Measurements from ENCODE around the gene OPRD1.
"Not testable (repeated sequence)": the region's sequence is repeated elsewhere in the genome, so short reads cannot be mapped to it uniquely, and the experiment has no call there.

The OPRD1 gene

GRCh38 chr1:28813931-28814465 is 2.0 kb downstream of the OPRD1 start:
- H3K27me3 ChIP-seq (ENCODE audit: control insufficient read depth, insufficient read depth, low read length), result no peaks in the 10 kb centered on the region

GRCh38 chr1:28815533-28816185 is 3.7 kb downstream of the OPRD1 start:
- no peaks in the 10 kb centered on the region for H3K4me1 ChIP-seq
- TF ChIP-seq CTCF (IDR thresholded peaks at IDR 0.05), result no peak
- H3K4me2 ChIP-seq (ENCODE audit: low read length), result no peak overlapping the region
- H3K4me3 ChIP-seq (ENCODE audit: low read depth, low read length), result no peak overlapping the region
- no peak overlapping the region for H2AFZ ChIP-seq
- H3K36me3 ChIP-seq (ENCODE audit: control insufficient read depth, insufficient read depth, low read length), result no peaks in the 10 kb centered on the region
- H3K27me3 ChIP-seq (ENCODE audit: control insufficient read depth, insufficient read depth, low read length), result no peaks in the 10 kb centered on the region
- no peaks in the 10 kb centered on the region for H3K79me2 ChIP-seq
- no peaks in the 10 kb centered on the region for H3K9me3 ChIP-seq (ENCODE audit: control insufficient read depth, low read length)
- no peak overlapping the region for H3K27ac ChIP-seq
- H3K9ac ChIP-seq, result no peak overlapping the region

More at GRCh38 chr1:28813931-28814465, 2.0 kb downstream of the OPRD1 start:
- no peaks in the 10 kb centered on the region for H3K36me3 ChIP-seq (ENCODE audit: control insufficient read depth, insufficient read depth, low read length)
- H3K79me2 ChIP-seq, result no peaks in the 10 kb centered on the region
- H2AFZ ChIP-seq, result no peak overlapping the region
- no peak for TF ChIP-seq CTCF (IDR thresholded peaks at IDR 0.05)
- H3K9ac ChIP-seq, result no peak overlapping the region
- no peaks in the 10 kb centered on the region for H3K4me1 ChIP-seq
- no peak overlapping the region for H3K4me3 ChIP-seq (ENCODE audit: low read depth, low read length)
- H3K27ac ChIP-seq, result no peak overlapping the region
- H3K4me2 ChIP-seq (ENCODE audit: low read length), result no peak overlapping the region
- no peaks in the 10 kb centered on the region for H3K9me3 ChIP-seq (ENCODE audit: control insufficient read depth, low read length)

- no peaks in the 10 kb centered on the region for H3K79me2 ChIP-seq
- TF ChIP-seq CTCF (IDR thresholded peaks at IDR 0.05), result no peak
- no peaks in the 10 kb centered on the region for H3K27me3 ChIP-seq (ENCODE audit: control insufficient read depth, insufficient read depth, low read length)
These were observed 5.2 kb downstream of the OPRD1 start for GRCh38 chr1:28817133-28817532.

GRCh38 chr1:28819020-28819419 is 7.0 kb downstream of the OPRD1 start:
- no peaks in the 10 kb centered on the region for H3K4me1 ChIP-seq
- H2AFZ ChIP-seq, result no peak overlapping the region
- H3K36me3 ChIP-seq (ENCODE audit: control insufficient read depth, insufficient read depth, low read length), result no peaks in the 10 kb centered on the region
- no peaks in the 10 kb centered on the region for H3K27me3 ChIP-seq (ENCODE audit: control insufficient read depth, insufficient read depth, low read length)
- H3K4me2 ChIP-seq (ENCODE audit: low read length), result no peak overlapping the region
- H3K9me3 ChIP-seq (ENCODE audit: control insufficient read depth, low read length), result no peaks in the 10 kb centered on the region
- no peak overlapping the region for H3K4me3 ChIP-seq (ENCODE audit: low read depth, low read length)
- no peak overlapping the region for H3K9ac ChIP-seq
- TF ChIP-seq CTCF (IDR thresholded peaks at IDR 0.05), result no peak
- no peaks in the 10 kb centered on the region for H3K79me2 ChIP-seq
- H3K27ac ChIP-seq, result no peak overlapping the region

More at GRCh38 chr1:28817133-28817532, 5.2 kb downstream of the OPRD1 start:
- Histone ChIP-seq H3K4me2 (ENCODE audit: low read length) (no peak overlapping the region), H3K27ac (no peak overlapping the region), H3K4me3 (ENCODE audit: low read depth, low read length) (no peak overlapping the region), H3K4me1 (no peaks in the 10 kb centered on the region), H3K9ac (no peak overlapping the region), H3K9me3 (ENCODE audit: control insufficient read depth, low read length) (no peaks in the 10 kb centered on the region), H2AFZ (no peak overlapping the region), H3K36me3 (ENCODE audit: control insufficient read depth, insufficient read depth, low read length) (no peaks in the 10 kb centered on the region)

GRCh38 chr1:28822799-28823198 is 10.8 kb downstream of the OPRD1 start:
- Histone ChIP-seq H3K4me2 (ENCODE audit: low read length) (no peak overlapping the region), H3K9me3 (ENCODE audit: control insufficient read depth, low read length) (no peaks in the 10 kb centered on the region), H3K27me3 (ENCODE audit: control insufficient read depth, insufficient read depth, low read length) (no peaks in the 10 kb centered on the region), H3K27ac (no peak overlapping the region), H3K9ac (no peak overlapping the region), H3K79me2 (no peaks in the 10 kb centered on the region), H2AFZ (no peak overlapping the region), H3K36me3 (ENCODE audit: control insufficient read depth, insufficient read depth, low read length) (no peaks in the 10 kb centered on the region), H3K4me3 (ENCODE audit: low read depth, low read length) (no peak overlapping the region), H3K4me1 (no peaks in the 10 kb centered on the region)
- TF ChIP-seq CTCF (IDR thresholded peaks at IDR 0.05), result no peak

GRCh38 chr1:28824061-28824460 is 12.1 kb downstream of the OPRD1 start:
- H3K9me3 ChIP-seq (ENCODE audit: control insufficient read depth, low read length); H3K4me1 ChIP-seq; H3K36me3 ChIP-seq (ENCODE audit: control insufficient read depth, insufficient read depth, low read length); H3K4me3 ChIP-seq (ENCODE audit: low read depth, low read length); H3K9ac ChIP-seq; H3K27me3 ChIP-seq (ENCODE audit: control insufficient read depth, insufficient read depth, low read length); H3K4me2 ChIP-seq (ENCODE audit: low read length); H3K27ac ChIP-seq; H2AFZ ChIP-seq; H3K79me2 ChIP-seq: not testable (repeated sequence)

- not testable (repeated sequence) for H2AFZ ChIP-seq; H3K36me3 ChIP-seq (ENCODE audit: control insufficient read depth, insufficient read depth, low read length); H3K4me3 ChIP-seq (ENCODE audit: low read depth, low read length); H3K9ac ChIP-seq; H3K9me3 ChIP-seq (ENCODE audit: control insufficient read depth, low read length); H3K4me2 ChIP-seq (ENCODE audit: low read length); H3K27me3 ChIP-seq (ENCODE audit: control insufficient read depth, insufficient read depth, low read length); H3K27ac ChIP-seq; H3K79me2 ChIP-seq; H3K4me1 ChIP-seq
These were observed 16.4 kb downstream of the OPRD1 start for GRCh38 chr1:28828227-28828858.

All from parathyroid adenoma (tissue), 2 donors.